ENCODE results near the gene CKM.

DNA sequence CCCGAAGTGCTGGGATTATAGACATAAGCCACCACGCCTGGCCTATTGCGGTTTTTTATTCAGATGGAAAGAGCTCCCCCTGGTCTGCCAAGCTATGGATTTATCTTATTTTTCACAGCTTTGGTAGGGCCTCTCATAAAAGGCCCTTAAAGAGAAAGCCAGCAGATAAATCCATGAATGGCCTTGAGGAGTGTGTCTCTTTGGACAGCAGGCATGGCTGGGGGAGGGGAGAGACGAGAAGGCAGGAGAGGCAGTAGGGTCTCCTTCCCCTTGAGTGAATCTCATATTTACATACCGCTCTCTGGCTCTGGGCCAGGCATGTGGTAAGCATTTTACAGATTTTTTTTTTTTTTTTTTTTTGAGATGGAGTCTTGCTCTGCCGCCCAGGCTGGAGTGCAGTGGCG is 46.4 kb downstream of the CKM start:
- TF ChIP-seq, protein P1, sequence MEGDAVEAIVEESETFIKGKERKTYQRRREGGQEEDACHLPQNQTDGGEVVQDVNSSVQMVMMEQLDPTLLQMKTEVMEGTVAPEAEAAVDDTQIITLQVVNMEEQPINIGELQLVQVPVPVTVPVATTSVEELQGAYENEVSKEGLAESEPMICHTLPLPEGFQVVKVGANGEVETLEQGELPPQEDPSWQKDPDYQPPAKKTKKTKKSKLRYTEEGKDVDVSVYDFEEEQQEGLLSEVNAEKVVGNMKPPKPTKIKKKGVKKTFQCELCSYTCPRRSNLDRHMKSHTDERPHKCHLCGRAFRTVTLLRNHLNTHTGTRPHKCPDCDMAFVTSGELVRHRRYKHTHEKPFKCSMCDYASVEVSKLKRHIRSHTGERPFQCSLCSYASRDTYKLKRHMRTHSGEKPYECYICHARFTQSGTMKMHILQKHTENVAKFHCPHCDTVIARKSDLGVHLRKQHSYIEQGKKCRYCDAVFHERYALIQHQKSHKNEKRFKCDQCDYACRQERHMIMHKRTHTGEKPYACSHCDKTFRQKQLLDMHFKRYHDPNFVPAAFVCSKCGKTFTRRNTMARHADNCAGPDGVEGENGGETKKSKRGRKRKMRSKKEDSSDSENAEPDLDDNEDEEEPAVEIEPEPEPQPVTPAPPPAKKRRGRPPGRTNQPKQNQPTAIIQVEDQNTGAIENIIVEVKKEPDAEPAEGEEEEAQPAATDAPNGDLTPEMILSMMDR (IDR thresholded peaks at IDR 0.05), result no peak
- TF ChIP-seq POLR2A (IDR thresholded peaks at IDR 0.05; ENCODE audit: low read depth) (no peak), POLR2AphosphoS5 (IDR thresholded peaks at IDR 0.05) (no peak), EP300 (IDR thresholded peaks at IDR 0.05) (no peak)
